OCI-LY7 (cell line): ENCODE measurements around the gene KCNN3. TPM values are rescaled to one million over a fixed set of nuclear protein-coding genes. Genes with fewer than 3 reads are reported as not detected.

Experiments used
- BruUV-seq: library from RNA; stranded (reverse); fragments of 400-500 nt; replicated peaks from 2 replicates; lab custom pipeline; 2021; lab: Mats Ljungman, UMichigan
- CTCF ChIA-PET: fragments of 300-600 bp; sonication (Branson Sonifier 250); formaldehyde crosslinking; loops from one replicate; lab custom pipeline; 2022; ENCODE audit warnings: antibody characterized with exemption; ENCODE audit not compliant: unreplicated experiment; lab: Charles Lee
- POLR2A ChIA-PET: fragments of 300-600 bp; sonication (Branson Sonifier 250); formaldehyde crosslinking; loops from one replicate; lab custom pipeline; 2022; ENCODE audit warnings: antibody characterized with exemption; lab: Charles Lee
- DNase-seq: peaks from one replicate; pipeline ENCODE4 v3.0.0-alpha.2; 2015; ENCODE audit warnings: low spot score
- H2AFZ ChIP-seq: fragments of 200-600 bp; sonication (generic), shearing (Covaris generic); 2 replicates; pipeline ENCODE4 v1.6.1; 2014; ENCODE audit warnings: mild to moderate bottlenecking, antibody characterized with exemption, low read length, moderate library complexity
- H3K27ac ChIP-seq: fragments of 200-600 bp; sonication (generic); 2 replicates; pipeline ENCODE4 v1.5.1; 2014; ENCODE audit warnings: mixed run types, low read depth, mild to moderate bottlenecking, moderate library complexity, low read length, inconsistent platforms; ENCODE audit not compliant: poor library complexity, severe bottlenecking
- H3K36me3 ChIP-seq: fragments of 200-600 bp; sonication (generic); 2 replicates; pipeline ENCODE4 v1.6.1; 2014; ENCODE audit warnings: mild to moderate bottlenecking, antibody characterized with exemption, low read length, moderate library complexity, mixed read lengths; ENCODE audit not compliant: insufficient read depth
- H3K4me1 ChIP-seq: fragments of 200-600 bp; sonication (generic); 2 replicates; pipeline ENCODE4 v1.5.1; 2014; ENCODE audit warnings: mild to moderate bottlenecking, low read length; ENCODE audit not compliant: insufficient read depth, poor library complexity, severe bottlenecking
- H3K4me2 ChIP-seq: fragments of 200-600 bp; sonication (generic); 2 replicates; pipeline ENCODE4 v1.6.1; 2014; ENCODE audit warnings: mild to moderate bottlenecking, low read length
- H3K4me3 ChIP-seq: fragments of 200-600 bp; sonication (generic); 2 replicates; pipeline ENCODE4 v1.5.1; 2014; ENCODE audit warnings: mild to moderate bottlenecking, low read depth, low read length; ENCODE audit not compliant: poor library complexity, severe bottlenecking
- H3K79me2 ChIP-seq: fragments of 200-600 bp; sonication (generic); 2 replicates; pipeline ENCODE4 v1.6.1; 2016; ENCODE audit warnings: low read depth, mild to moderate bottlenecking, low read length, moderate library complexity, mixed read lengths; ENCODE audit not compliant: insufficient read depth
- H3K9me2 ChIP-seq: fragments of 200-600 bp; sonication (generic); 2 replicates; pipeline ENCODE4 v1.6.1; 2016; ENCODE audit warnings: mild to moderate bottlenecking, low read length, mixed read lengths; ENCODE audit not compliant: insufficient read depth
- H3K9me3 ChIP-seq: fragments of 200-600 bp; sonication (generic); 2 replicates; pipeline ENCODE4 v1.6.1; 2014; ENCODE audit warnings: mild to moderate bottlenecking, mixed run types, low read length, mixed read lengths
- H4K20me1 ChIP-seq: fragments of 200-600 bp; sonication (generic); 2 replicates; pipeline ENCODE4 v1.6.1; 2014; ENCODE audit warnings: mild to moderate bottlenecking, antibody characterized with exemption, low read length, moderate library complexity, mixed read lengths; ENCODE audit not compliant: insufficient read depth
- CTCF ChIP-seq: fragments of 200-600 bp; sonication (generic); conservative IDR thresholded peaks from 2 replicates; pipeline ENCODE4 v1.5.1; 2014; ENCODE audit warnings: mild to moderate bottlenecking, antibody characterized with exemption, low read length, moderate library complexity, mixed read lengths
- EZH2phosphoT487 ChIP-seq: fragments of 200-600 bp; sonication (generic); IDR thresholded peaks from 2 replicates; pipeline ENCODE4 v1.6.1; 2018; ENCODE audit warnings: low read depth, borderline replicate concordance, mild to moderate bottlenecking, mixed run types, antibody characterized with exemption, low read length, moderate library complexity, mixed read lengths
- intact Hi-C: fragments of 100-400 bp; cut with micrococcal nuclease; formaldehyde crosslinking; loops from one replicate; pipeline ENCODE4 v1.10.0; 2022; ENCODE audit not compliant: unreplicated experiment
- total RNA-seq, 2 experiments: library from RNA; depleted of rRNA in 1 of 2; stranded (reverse); fragments of >200 nt in 1 of 2; shearing (Covaris generic) in 1 of 2; gene quantifications; 2 replicates each; pipeline ENCODE4 v1.2.3, GENCODE V29; 2014 to 2022

Gene KCNN3
- total RNA-seq, 2 experiments from 2014 or later, result 14.8 to 50.8 TPM

DNA sequence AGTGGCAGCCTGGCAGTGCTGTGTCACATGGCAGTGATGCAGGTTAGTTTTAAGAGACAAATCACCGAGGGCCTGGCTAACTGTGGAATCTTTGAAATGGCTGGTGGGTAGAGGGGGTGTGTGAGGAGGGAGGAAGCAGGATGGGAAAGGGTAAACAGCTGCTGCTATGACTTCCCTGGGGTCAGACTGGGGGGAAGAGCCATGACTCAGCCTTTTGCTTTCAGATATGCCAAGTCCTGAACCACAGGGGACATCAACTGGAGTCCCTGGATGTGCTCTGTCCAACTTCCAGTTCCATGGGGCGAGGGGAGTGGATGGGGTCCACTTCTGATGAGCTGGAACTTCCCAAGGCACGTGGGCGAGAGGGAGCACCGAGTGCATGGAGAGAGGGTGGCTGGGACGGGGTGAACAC, 141.0 kb downstream of the KCNN3 start:
- Histone ChIP-seq H3K9me2 (no peaks in the 10 kb centered on the region), H3K4me1 (no peaks in the 10 kb centered on the region), H3K27ac (no peak overlapping the region), H3K9me3 (no peaks in the 10 kb centered on the region), H3K36me3 (peaks cover 60% of the 10 kb centered on the region; the same call in 1 of the 2 replicates), H2AFZ (no peak overlapping the region), H4K20me1 (no peaks in the 10 kb centered on the region), H3K4me2 (no peak overlapping the region), H3K4me3 (no peak overlapping the region), H3K79me2 (no peaks in the 10 kb centered on the region)
- CTCF ChIA-PET, result no interaction called here
- DNase-seq, result no peak
- intact Hi-C loops, result no loop called here
- TF ChIP-seq CTCF (no peak), EZH2phosphoT487 (no peak)
- POLR2A ChIA-PET, result no interaction called here
- no TSS peak for BruUV-seq

DNA sequence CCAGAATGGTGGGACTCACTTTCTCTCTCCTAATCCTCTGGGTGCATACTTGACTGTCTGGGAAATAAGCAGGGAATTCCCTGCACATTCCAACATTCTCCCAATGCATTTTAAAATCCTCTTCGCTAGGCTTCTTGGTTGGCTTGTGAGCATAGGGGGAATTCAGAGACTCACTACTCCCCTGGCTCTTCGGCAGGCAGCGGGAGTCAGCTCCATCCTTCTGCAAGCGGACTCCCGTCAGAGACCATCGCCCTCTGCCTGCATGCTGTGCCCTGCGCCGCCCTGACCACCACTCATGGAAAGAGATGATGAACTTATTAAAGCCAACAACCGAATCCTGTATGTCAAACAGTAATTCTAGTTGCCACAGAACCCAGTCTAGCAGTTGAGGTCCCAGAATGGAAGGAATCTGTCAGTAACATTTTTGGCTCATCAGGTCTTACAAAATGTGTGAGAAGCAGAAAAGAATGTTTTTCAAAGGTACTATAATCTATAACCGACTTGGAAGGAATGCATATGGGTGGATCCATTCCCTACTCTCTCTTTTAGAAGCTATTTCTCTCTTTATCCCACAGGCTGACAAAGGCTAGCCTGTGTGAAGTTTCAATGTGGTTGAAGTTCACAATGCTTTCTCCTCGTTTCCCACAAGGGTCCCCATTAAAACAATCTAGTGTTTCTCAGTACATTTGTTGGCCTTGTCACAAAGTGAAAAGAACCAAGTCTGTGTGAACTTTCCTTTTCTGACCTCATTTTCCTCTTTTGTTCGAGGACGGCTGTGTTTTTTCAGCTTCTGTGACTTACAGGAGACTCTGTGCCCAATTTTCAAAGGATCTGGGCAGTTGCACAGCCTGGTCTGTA, 143.0 kb downstream of the KCNN3 start:
- Histone ChIP-seq H3K36me3 (peaks cover 70% of the 10 kb centered on the region; the same call in 1 of the 2 replicates), H3K9me3 (no peaks in the 10 kb centered on the region), H3K4me1 (no peaks in the 10 kb centered on the region), H4K20me1 (no peaks in the 10 kb centered on the region), H3K4me2 (no peak overlapping the region), H3K27ac (no peak overlapping the region), H3K4me3 (no peak overlapping the region), H2AFZ (no peak overlapping the region), H3K9me2 (no peaks in the 10 kb centered on the region), H3K79me2 (no peaks in the 10 kb centered on the region)
- ChIA-PET CTCF (no interaction called here), POLR2A (no interaction called here)
- no peak for TF ChIP-seq EZH2phosphoT487
- intact Hi-C loops, result no loop called here
- BruUV-seq, result no TSS peak
- no peak for DNase-seq

GRCh38 chr1:154726443-154726842, 143.6 kb downstream of the KCNN3 start:
- ChIA-PET CTCF (no interaction called here), POLR2A (no interaction called here)
- no peak overlapping the region for H3K4me2 ChIP-seq
- no TSS peak for BruUV-seq
- no peaks in the 10 kb centered on the region for H3K9me3 ChIP-seq
- intact Hi-C loops, result no loop called here
- H3K36me3 ChIP-seq, result peaks cover 76% of the 10 kb centered on the region; the same call in 1 of the 2 replicates
- no peak for DNase-seq
- H2AFZ ChIP-seq, result no peak overlapping the region
- no peak overlapping the region for H3K27ac ChIP-seq
- H3K9me2 ChIP-seq, result no peaks in the 10 kb centered on the region
- TF ChIP-seq CTCF (no peak), EZH2phosphoT487 (no peak)
- H4K20me1 ChIP-seq, result no peaks in the 10 kb centered on the region
- H3K4me3 ChIP-seq, result no peak overlapping the region
- H3K79me2 ChIP-seq, result no peaks in the 10 kb centered on the region
- no peaks in the 10 kb centered on the region for H3K4me1 ChIP-seq
